Subcutaneous adipose tissue (tissue), 4 donors: Measurements from ENCODE around the gene ADAM8. TPM values are rescaled to one million over a fixed set of nuclear protein-coding genes. Genes with fewer than 3 reads are reported as not detected.

Experiments
- CTCF ChIP-seq: fragments of 450-650 bp; IDR thresholded peaks from one replicate; pipeline ENCODE4 v1.5.1; 2016; ENCODE audit warnings: low read depth, mild to moderate bottlenecking, control low read depth, antibody characterized with exemption, moderate library complexity
- total RNA-seq, 4 donors: library from RNA; depleted of rRNA; stranded (reverse); fragments of >200 nt; gene quantifications; one replicate each; pipeline ENCODE4 v1.1.0, GENCODE V29; 2016

ADAM8 gene
- total RNA-seq, 4 donors from 2014 or later = 0.65 to 27.9 (median 3.3) TPM

- no peak for TF ChIP-seq CTCF
Measured at GRCh38 chr10:133280391-133281059, 3.9 kb upstream of the ADAM8 start.

- no peak for TF ChIP-seq CTCF
Measured at GRCh38 chr10:133279326-133280226, 2.9 kb upstream of the ADAM8 start.

DNA sequence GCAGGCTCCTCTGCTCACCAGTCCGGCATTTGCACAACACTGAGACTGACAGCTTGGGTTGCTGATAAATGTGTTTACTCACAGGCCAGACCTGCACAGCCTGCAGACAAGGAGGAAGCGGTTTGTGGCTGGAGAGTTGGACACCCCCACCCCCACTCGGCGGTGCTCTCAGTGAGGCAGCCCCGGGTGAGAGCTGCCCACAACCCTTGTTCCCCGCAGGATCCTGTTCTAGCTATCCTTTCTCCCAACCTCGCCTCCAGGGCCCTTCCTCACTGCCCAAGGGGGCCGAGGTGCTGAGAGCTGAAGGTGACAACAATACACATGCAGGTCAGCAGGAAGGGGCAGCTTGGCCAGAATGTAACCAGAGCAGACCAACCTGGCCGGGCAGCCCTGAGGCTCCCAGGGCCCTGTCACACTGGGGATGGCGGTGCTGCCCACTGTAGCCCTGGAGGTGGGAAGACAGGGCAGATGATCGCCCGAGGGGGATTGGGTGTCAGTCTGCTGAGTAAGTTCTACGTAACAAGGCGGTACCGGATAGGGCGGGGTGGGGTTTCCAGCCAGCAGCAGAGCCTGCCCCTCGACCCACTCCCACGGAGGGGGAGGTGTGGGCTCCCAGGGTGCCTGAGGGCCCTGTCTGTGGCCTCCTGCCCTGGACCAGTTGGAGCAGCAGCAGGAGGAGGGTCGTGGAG lies 2.1 kb upstream of the ADAM8 start:
- TF ChIP-seq CTCF = no peak

- TF ChIP-seq CTCF = no peak
Measured at GRCh38 chr10:133277993-133278576, 1.4 kb upstream of the ADAM8 start.

DNA sequence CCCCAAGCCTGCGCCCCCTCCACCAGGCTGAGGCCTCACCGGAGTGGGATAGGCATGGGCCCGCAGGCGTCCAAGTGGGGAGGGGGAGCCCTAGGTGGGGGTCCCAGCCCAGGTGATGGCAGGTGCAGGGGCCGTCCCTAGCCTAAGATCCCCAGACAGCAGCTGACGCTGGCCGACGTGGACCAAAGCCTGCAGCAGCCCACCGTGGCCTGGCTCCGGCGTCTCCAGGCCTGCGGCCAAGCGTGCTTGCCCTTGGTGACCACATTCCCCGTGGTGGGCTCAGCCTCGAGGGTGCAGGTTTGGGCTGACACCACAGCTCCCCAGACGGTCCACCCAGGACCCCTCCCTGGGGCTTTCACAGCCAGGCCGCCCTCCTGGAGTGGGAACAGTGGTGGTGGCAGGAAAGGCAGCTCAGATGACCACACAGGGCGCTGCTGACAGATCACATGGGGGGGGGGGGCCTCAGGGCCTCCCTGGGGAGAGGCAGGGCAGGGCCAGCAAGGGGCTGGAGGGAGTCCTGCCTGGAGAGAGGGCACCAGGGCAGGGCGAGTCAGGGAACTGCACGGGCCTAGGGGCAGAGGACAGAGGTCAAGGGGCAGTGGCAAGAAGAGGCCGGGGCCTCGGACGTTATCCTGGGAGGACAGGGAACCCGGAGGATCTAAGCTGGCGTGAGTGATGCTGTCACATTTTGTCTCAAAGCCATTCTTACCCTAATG lies 767 bp upstream of the ADAM8 start:
- TF ChIP-seq CTCF = no peak

GRCh38 chr10:133276100-133276434 lies 601 bp downstream of the ADAM8 start:
- no peak for TF ChIP-seq CTCF
